GM18861 (cell line): Measurements from ENCODE around the gene TRPV3.
"Not testable (repeated sequence)": the region's sequence is repeated elsewhere in the genome, so short reads cannot be mapped to it uniquely, and the experiment has no call there.

ENCODE experiments used
- ATAC-seq: cut with Tn5 transposase; IDR thresholded peaks from one replicate; pipeline ENCODE4 v1.9.1; 2021; ENCODE audit not compliant: unreplicated experiment

The TRPV3 gene

DNA sequence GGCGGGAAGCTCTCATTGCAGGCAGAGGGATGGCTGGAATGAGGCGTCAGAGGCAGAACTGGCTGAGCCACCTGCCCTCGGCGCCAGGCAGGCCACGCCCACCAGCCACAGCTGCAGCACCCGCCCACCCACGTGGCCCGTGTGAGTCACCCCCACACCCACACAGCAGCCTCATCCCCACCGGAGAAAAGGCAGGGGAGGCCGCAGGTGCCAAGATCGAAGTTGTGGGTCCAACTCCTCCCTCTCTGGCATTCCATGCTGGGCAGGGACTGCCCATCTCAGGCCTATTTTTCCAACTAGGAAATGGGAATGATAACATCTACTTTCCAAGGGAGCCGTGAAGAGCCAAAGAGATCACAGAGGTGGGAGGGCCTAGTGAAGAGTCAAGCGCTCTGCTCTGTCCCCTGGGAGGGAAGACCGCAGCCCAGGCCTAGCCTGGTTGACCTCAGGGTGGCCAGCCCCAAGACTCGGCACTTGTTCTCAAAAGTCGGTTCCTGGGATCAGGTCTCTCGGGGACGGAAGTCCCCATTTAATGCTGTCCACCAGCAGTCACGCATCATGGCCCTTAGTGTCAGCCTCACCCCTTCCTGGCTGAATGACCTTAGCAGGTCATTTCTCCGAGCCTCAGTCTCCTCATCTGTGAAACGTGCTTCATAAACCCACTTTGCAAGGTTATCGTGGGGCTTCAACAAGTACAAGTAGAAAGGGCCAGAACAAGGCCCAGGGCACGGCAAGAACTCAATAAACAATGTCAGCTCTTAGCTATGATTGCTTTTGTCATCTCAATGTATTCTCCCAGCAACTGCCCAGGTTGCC is at the start of gene TRPV3:
TRPV3 (minus strand) TSS at position 45 of the 816 bp plus-strand sequence. CDS start 2,962 bp downstream, outside the sequence.
- peak; percentile 23 for ATAC-seq

DNA sequence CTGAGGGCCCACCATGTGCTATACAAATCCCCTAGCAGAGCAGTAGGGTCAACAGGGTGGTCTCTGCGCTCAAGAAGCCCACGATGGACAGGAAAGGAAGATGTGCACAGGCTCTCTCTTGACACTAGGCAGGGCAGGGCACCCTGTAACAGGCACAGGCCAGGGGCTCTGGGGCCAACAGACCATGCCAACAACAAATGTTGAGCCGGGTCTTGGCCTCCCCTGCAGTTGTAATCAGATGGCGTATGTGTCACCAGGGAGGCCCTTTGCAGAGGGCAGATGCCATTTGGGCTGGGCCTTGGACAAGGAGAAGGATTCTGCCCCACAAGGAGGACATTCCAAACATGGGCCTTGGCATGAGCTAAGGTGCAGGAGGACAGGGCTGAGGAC is 46.3 kb upstream of the TRPV3 start:
- ATAC-seq, result no peak

DNA sequence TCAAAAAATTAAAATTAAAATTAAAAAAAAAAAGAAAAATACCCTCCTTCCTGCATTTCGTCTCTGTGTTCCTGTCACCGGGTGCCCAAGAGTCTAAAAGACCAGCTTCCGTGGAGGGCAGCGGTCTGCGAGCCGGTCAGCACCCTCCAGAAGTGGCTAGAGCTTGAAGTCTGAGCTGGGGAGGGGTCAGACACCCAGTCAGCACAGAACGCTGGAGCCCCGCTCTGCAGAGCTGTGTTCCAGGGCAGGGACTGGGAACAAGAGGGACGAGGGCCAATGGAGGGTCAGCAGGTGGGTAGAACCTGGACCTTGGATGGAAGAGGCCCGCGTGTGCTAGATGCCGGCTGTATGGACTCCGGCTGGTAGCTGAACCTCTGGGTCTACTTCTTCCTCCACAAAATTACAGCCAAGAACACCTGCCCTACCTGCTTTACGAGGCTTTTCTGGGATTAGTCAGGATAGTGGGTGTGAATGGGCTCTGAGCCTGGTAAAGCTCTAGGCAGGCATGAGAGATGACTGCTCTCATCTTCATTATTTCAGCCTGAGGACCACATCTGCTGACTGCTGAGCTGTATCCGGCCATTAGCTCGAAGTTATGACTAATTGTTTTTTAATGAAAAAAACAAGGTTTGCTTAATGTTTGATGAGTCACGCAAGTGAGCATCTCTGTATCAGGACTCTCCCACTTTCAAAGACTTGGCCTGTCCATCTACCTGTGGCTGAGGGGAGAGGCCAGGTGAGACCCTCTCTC is 45.7 kb upstream of the TRPV3 start:
- no peak for ATAC-seq

DNA sequence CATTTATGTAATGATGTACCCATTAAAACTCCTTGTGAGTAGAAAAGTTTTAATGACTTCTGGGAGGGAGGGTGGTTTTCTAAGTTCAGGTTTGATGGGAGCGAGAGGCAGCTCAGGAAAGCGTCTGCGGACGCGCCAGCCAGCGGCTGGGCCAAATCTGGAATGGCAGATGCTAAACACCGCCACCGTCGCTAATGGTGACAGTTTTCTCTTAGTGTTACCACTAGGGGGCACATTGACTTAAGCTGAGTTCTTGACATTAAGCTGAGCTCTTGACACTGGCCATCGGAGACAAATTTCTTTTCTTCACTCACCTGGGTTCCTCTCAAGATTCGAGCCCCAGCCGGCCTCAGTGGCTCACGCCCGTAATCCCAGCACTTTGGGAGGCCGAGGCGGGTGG is 44.9 kb upstream of the TRPV3 start:
- ATAC-seq, result no peak

DNA sequence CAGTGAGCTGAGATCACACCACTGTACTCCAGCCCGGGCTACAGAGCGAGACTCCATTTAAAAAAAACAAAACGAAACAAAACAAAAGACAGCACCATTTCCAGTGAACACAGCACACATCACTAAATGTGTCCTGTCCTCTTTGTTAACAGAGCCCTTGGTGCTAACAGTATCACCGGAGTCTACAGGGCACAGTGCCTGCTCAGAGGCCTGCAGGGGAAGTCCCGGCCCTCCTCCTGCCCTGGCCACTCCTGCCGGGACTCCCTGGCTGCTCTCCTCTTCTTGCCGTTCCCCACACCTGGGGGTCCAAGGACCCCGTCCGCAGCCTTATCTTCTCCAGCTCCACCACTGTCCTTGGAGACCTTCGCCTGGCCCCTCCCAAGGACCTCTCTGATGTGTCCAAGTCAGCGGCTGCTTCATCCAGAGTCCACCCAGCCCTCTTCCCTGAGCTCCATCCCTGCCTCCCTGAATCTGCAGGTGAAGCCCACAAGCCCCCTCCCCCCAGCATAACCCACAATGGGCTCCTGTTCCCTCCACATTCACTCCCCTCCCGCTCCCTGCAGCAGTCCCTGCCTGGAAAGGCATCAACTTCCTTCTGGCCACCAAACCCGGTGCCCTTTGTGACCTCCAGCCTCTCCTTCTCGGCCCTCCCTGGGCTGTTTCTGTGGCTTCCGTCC is 43.1 kb upstream of the TRPV3 start:
- no peak for ATAC-seq

DNA sequence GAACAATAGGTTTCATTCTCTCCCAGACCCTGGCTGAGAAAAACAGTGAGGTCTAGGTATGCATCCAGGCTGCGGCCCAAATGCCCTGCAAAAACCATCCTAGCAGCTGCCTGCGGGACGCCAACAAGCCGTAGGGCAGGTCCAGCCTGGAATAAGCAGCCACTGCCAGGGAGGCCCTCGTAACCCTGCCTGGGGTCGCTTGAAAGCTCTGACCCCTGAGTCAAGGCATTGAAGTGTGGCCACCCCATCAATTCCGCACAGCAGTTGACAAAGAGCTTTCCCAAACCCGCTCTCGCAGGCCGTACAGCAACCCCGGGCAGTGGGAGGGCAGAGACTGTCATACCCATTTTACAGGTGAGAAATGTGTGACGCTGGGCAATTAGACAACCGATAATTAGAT is 40.5 kb upstream of the TRPV3 start:
- no peak for ATAC-seq

- no peak for ATAC-seq
These were observed 39.3 kb upstream of the TRPV3 start for GRCh38 chr17:3596804-3597464.

- ATAC-seq, result no peak
These were observed 37.4 kb upstream of the TRPV3 start for GRCh38 chr17:3594976-3595375.

DNA sequence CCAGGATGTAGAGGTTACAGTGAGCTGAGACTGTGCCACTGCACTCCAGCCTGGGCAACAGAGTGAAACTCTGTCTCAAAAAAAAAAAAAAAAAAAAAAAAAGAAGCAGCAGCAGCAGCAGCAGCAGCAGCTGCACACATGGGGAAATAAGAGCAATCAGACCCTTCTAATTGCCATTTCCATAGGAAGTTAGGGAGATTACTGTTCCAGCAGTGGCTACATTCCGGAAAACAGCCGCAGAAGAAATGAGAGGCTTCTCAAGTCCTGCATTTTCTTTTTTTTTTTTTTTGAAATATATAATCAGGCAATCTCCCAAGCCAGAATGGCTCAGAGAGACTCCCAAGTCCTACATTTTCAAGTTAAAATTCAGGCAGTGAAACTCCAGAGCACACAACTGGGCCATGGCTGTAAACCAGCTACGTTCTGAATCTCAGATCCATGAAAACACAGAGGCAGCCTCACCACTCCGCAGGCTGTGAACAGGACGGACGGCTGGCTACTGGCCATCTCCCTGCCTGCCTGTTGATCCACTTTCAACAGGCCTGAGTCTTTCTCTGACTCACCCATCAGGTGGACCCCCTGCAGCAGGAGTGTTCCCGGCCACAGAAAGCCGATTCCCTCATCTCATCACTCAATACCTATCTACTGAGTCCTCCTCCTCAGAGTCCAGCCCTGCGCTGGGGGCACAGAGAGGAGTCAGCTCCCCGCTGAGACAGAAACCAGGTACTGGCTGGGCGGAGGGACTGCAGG is 36.6 kb upstream of the TRPV3 start:
- no peak for ATAC-seq

GRCh38 chr17:3593384-3593783 is 35.8 kb upstream of the TRPV3 start:
- no peak for ATAC-seq

- no peak for ATAC-seq
These were observed 34.7 kb upstream of the TRPV3 start for GRCh38 chr17:3592216-3592860.

DNA sequence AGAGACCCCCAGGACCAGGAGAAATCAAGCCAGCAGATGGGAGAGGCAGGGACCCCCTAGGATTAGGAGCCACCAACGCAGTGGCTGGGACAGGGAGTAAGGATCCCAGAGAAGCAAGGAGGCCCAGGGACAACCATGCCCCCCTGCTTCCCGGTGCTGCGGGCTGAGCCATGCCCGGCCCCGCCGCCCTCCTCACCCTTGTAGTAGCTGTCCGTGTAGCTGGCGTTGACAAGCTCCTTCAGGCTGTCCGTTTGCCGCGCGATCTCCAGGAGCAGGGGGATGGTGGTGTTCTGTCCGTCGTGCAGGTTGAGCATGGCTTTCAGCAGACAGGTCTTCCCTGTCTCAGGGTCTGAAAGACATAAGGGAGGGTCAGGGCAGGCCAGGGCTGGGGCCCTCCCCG is 33.2 kb upstream of the TRPV3 start:
- ATAC-seq, result no peak

- no peak for ATAC-seq
These were observed 32.6 kb upstream of the TRPV3 start for GRCh38 chr17:3590231-3590630.

DNA sequence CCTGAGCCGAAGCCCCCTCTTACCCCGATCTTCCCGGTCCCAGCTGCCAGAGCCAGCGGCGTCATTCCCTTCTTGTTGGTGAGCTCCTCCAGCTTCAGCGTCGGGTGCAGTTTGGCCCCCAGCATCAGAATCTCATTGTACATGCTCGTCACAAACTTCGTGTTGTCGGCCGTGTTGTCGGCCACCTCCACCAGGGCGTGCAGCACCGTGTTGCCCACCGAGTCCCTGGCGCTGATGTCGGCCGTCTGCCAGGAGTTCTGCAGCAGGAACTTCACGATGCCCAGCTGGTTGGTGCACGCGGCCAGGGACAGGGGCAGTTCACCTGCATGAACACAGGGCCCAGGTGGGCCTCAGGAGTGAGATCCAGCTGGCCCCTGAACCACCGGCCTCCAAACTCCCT is 32.2 kb upstream of the TRPV3 start:
- no peak for ATAC-seq

DNA sequence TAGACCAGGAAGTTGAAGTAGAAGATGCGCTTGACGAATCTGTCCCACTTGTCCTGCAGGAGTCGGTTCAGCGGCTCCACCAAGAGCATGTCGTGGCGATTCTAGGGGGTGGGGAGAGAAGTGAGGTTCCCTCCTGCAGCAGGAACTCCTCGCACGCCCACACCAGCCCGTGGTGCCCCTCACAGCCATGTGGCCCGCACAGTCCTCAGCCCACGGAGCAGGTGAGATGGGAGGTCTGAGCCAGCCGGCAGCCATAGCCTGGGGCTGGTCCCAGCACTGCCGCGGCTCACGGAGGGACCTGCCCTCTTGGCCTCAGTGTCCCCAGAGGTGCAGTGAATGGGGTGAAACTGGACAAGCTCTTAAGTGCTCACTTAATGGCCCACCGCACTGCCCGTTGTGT is 28.2 kb upstream of the TRPV3 start:
- ATAC-seq, result no peak

DNA sequence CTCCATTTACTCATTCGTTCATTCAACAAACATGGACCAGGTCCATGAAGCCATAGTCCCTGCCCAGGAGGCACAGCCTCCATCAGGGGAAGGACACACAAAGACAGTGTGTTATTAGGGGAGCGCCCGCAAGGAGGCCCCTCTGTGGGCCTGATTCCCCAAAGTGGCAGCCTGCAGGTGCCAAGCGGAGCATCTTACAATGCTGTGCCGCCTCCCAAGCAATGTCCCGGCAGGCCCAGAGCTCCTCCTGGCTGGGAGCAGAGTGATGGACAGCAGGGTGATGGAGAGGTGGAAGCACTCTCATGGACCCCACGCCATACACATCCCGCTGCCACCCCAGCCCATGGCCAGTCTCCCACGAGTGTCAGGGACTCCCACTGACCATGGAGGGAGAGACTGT is 25.8 kb upstream of the TRPV3 start:
- no peak for ATAC-seq

DNA sequence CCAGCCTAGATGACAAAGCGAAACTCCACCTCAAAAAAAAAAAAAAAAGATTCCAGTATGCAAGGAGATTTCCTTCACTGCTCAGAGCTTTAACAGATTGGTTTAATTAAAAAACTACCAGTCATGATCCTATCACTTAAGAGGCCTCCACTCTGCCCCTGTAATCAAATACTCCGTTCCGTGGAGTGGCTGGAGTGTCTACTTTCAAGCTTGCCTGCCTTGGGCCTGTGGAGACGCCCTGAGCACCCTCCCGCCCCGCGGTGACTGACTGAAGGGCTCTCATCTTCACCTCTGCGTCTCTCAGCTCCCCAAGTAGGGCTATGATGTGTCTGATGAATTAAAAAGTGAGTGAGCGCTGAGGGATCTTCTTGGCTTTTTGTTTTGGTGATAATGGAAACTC is 25.3 kb upstream of the TRPV3 start:
- no peak for ATAC-seq

- ATAC-seq, result not testable (repeated sequence)
These were observed 21.1 kb upstream of the TRPV3 start for GRCh38 chr17:3578667-3579066.

GRCh38 chr17:3576970-3577369 is 19.4 kb upstream of the TRPV3 start:
- ATAC-seq, result no peak

- no peak for ATAC-seq
These were observed 17.9 kb upstream of the TRPV3 start for GRCh38 chr17:3575511-3575910.
